ENCODE results near the gene TRIM67. TPM values are rescaled to one million over a fixed set of nuclear protein-coding genes. Genes with fewer than 3 reads are reported as not detected.

TRIM67 gene
- total RNA-seq, 1 experiment from 2014 or later: not detected

DNA sequence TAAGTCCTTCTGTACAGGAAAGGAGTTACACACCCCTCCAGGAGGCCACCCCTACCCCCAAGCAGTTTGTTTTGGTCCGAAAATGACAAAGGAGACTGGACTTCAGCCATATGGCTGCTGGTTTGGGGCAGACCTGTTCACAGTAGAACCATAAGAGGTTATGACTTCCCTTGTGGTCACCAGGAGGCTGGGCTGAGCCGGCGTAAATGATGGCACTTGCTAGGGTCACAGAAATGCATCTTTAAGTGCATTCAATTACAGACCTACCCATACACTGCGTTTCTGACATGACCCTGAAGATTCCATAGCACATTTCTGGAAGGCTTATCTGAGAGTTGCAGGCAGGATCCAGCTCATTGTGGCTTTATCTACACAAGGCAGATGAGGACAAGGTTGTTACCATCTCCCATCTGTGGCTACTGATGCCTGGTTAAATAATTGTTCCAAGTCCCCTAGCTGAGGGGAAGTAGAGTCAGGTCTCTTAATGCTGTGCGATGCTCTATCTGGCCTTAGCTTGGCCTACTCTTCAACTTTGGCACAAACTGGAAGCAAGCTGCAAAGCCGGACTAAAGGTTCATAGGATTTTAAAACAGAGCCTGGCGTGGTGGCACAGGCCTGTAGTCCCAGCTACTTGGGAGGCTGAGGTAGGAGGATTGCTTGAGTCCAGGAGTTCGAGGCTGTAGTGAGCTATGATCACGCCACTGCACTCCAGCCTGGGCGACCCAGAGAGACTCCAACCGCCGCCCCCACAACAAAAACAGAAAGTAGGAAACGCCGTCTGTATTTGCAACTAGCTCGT, 1.7 kb upstream of the TRIM67 start:
- no peak overlapping the region for H3K4me3 ChIP-seq
- POLR2A ChIA-PET (ENCODE audit: unreplicated experiment): no interaction called here
- H3K9me2 ChIP-seq (ENCODE audit: insufficient read depth): no peaks in the 10 kb centered on the region
- H3K4me2 ChIP-seq: no peak overlapping the region
- intact Hi-C loops (cut with micrococcal nuclease; ENCODE audit: unreplicated experiment): no loop called here
- no peaks in the 10 kb centered on the region for H3F3A ChIP-seq (ENCODE audit: insufficient read depth, low read depth)
- H2AFZ ChIP-seq: no peak overlapping the region
- no peaks in the 10 kb centered on the region for H3K4me1 ChIP-seq (replicated peaks; ENCODE audit: insufficient read depth)
- H3K36me3 ChIP-seq (ENCODE audit: low read depth): no peaks in the 10 kb centered on the region
- H4K20me1 ChIP-seq (ENCODE audit: insufficient read depth): no peaks in the 10 kb centered on the region
- H3K79me2 ChIP-seq (ENCODE audit: low read depth): no peaks in the 10 kb centered on the region
- TF ChIP-seq, protein P1, sequence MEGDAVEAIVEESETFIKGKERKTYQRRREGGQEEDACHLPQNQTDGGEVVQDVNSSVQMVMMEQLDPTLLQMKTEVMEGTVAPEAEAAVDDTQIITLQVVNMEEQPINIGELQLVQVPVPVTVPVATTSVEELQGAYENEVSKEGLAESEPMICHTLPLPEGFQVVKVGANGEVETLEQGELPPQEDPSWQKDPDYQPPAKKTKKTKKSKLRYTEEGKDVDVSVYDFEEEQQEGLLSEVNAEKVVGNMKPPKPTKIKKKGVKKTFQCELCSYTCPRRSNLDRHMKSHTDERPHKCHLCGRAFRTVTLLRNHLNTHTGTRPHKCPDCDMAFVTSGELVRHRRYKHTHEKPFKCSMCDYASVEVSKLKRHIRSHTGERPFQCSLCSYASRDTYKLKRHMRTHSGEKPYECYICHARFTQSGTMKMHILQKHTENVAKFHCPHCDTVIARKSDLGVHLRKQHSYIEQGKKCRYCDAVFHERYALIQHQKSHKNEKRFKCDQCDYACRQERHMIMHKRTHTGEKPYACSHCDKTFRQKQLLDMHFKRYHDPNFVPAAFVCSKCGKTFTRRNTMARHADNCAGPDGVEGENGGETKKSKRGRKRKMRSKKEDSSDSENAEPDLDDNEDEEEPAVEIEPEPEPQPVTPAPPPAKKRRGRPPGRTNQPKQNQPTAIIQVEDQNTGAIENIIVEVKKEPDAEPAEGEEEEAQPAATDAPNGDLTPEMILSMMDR (conservative IDR thresholded peaks at IDR 0.05): no peak
- TF ChIP-seq EZH2 (IDR thresholded peaks at IDR 0.05; ENCODE audit: low read depth): no peak
- CTCF ChIA-PET: no interaction called here
- no TSS peak for BruUV-seq (replicated peaks)
- no peaks in the 10 kb centered on the region for H3K9me3 ChIP-seq (ENCODE audit: insufficient read depth, low read depth)
- no peak for DNase-seq
- no peak overlapping the region for H3K27ac ChIP-seq
- H3K27me3 ChIP-seq (ENCODE audit: insufficient read depth, low read depth): peaks cover 28% of the 10 kb centered on the region

DNA sequence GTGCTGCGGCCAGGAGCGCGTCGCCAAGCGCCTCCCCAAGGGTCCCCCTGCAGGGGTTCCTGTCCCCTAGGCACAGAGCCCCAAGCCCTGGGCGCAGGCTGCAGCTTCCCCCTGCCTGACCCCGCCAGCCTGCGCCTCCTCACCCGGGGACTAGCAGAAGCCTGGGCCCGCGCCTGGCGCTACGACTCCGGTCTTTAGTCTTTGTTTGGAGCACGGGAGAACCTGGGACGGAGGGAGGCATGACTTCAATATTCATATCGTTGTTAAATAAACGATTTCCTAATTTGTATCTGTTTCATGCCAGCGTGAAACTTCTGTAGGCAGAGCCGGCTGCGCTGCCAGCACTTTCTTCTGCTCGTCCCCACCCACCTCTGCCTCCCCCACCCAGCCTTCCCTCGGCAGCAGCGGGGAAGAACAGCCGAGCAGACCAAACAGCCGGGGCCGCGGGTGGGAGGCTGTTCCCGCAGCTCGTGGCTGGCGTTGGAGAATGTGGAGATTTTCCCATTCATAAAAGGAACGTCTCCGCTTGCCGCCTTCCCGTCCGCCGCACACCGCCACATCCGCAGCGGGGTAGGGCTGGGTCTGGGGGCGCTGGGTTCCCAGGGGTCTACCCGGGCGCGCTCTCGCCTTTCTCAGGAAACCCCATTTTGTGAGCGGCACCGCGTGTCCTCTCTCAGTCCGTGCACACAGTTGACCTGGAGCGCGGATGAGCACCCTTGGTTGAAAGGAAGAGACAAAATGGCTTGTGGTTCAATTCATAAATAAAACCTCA, 777 bp upstream of the TRIM67 start:
- H2AFZ ChIP-seq: no peak overlapping the region
- intact Hi-C loops (cut with micrococcal nuclease; ENCODE audit: unreplicated experiment): no loop called here
- H3K27ac ChIP-seq: no peak overlapping the region
- no peaks in the 10 kb centered on the region for H3K4me1 ChIP-seq (replicated peaks; ENCODE audit: insufficient read depth)
- H3K4me3 ChIP-seq: no peak overlapping the region
- H3K79me2 ChIP-seq (ENCODE audit: low read depth): no peaks in the 10 kb centered on the region
- no peaks in the 10 kb centered on the region for H3F3A ChIP-seq (ENCODE audit: insufficient read depth, low read depth)
- no peak overlapping the region for H3K4me2 ChIP-seq
- ChIA-PET CTCF (no interaction called here), POLR2A (ENCODE audit: unreplicated experiment) (no interaction called here)
- H3K9me2 ChIP-seq (ENCODE audit: insufficient read depth): no peaks in the 10 kb centered on the region
- DNase-seq: no peak
- H3K36me3 ChIP-seq (ENCODE audit: low read depth): no peaks in the 10 kb centered on the region
- H3K9me3 ChIP-seq (ENCODE audit: insufficient read depth, low read depth): no peaks in the 10 kb centered on the region
- H4K20me1 ChIP-seq (ENCODE audit: insufficient read depth): no peaks in the 10 kb centered on the region
- no TSS peak for BruUV-seq (replicated peaks)
- no peak for TF ChIP-seq EZH2 (IDR thresholded peaks at IDR 0.05; ENCODE audit: low read depth)
- TF ChIP-seq, protein P1 (conservative IDR thresholded peaks at IDR 0.05): no peak
- H3K27me3 ChIP-seq (ENCODE audit: insufficient read depth, low read depth): peaks cover 22% of the 10 kb centered on the region

DNA sequence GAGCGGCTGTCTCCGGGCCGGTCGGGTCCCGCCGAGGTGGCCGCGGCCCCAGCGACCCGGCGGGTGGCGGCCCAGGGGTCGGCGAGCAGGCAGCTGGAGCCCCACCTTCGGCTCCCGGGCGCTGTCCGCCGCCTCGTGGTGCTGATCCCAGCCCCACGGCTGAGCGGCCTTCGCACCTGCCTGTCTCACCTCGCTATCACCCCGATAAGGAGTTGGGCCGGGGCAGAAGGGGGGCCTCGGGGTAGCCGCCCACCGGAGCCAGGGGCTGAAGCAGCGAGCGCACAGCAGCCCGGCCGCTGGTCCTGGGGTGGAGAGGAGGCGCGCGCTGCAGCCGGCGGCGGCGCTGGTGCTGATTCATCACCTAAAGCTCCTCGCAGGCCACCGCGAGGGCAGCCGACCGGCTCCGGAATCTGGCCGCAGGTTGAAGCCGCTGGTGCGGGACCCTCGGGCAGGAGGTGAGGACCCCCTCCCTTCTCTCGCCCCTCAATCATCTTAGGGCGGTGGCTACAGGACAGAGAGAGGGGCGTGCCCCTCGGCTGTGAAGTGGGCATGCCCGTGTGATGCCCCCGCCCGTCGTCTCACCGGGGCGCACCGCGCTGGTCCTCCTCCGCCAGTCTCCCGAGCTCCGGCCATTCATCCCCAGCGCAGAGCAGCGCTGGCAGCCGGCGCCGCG, 575 bp downstream of the TRIM67 start:
- H3K79me2 ChIP-seq (ENCODE audit: low read depth): no peaks in the 10 kb centered on the region
- TF ChIP-seq EZH2 (IDR thresholded peaks at IDR 0.05; ENCODE audit: low read depth): no peak
- TF ChIP-seq, protein P1 (conservative IDR thresholded peaks at IDR 0.05): no peak
- no peak overlapping the region for H3K27ac ChIP-seq
- peaks cover 19% of the 10 kb centered on the region for H3K27me3 ChIP-seq (ENCODE audit: insufficient read depth, low read depth)
- ChIA-PET POLR2A (ENCODE audit: unreplicated experiment) (no interaction called here), CTCF (no interaction called here)
- no peaks in the 10 kb centered on the region for H3K9me3 ChIP-seq (ENCODE audit: insufficient read depth, low read depth)
- BruUV-seq (replicated peaks): no TSS peak
- H4K20me1 ChIP-seq (ENCODE audit: insufficient read depth): no peaks in the 10 kb centered on the region
- H3K36me3 ChIP-seq (ENCODE audit: low read depth): no peaks in the 10 kb centered on the region
- no peaks in the 10 kb centered on the region for H3F3A ChIP-seq (ENCODE audit: insufficient read depth, low read depth)
- no peak for DNase-seq
- intact Hi-C loops (cut with micrococcal nuclease; ENCODE audit: unreplicated experiment): no loop called here
- H3K9me2 ChIP-seq (ENCODE audit: insufficient read depth): no peaks in the 10 kb centered on the region
- H3K4me2 ChIP-seq: no peak overlapping the region
- no peaks in the 10 kb centered on the region for H3K4me1 ChIP-seq (replicated peaks; ENCODE audit: insufficient read depth)
- H2AFZ ChIP-seq: no peak overlapping the region
- H3K4me3 ChIP-seq: no peak overlapping the region
